Mesendoderm (in vitro differentiated cells): ENCODE measurements around the gene BRINP3. TPM values are rescaled to one million over a fixed set of nuclear protein-coding genes. Genes with fewer than 3 reads are reported as not detected.
"Not testable (repeated sequence)": the region's sequence is repeated elsewhere in the genome, so short reads cannot be mapped to it uniquely, and the experiment has no call there.

ENCODE experiments used
- DNase-seq: peaks from one replicate; pipeline ENCODE4 v3.0.0; 2013
- H2AK5ac ChIP-seq: 2 replicates; pipeline ENCODE4 v1.6.1; 2013; ENCODE audit warnings: low read length, inconsistent platforms
- H2BK120ac ChIP-seq: 2 replicates; pipeline ENCODE4 v1.6.1; 2013; ENCODE audit warnings: low read depth, mild to moderate bottlenecking, low read length, moderate library complexity, mixed read lengths
- H2BK15ac ChIP-seq: replicated peaks from 2 replicates; pipeline ENCODE4 v1.6.1; 2013; ENCODE audit warnings: low read depth, mild to moderate bottlenecking, moderate library complexity
- H2BK5ac ChIP-seq: 2 replicates; pipeline ENCODE4 v1.6.1; 2013; ENCODE audit warnings: low read length, inconsistent platforms
- H3K18ac ChIP-seq: 2 replicates; pipeline ENCODE4 v1.6.1; 2013; ENCODE audit warnings: mild to moderate bottlenecking, low read length, mixed read lengths
- H3K23ac ChIP-seq: one replicate; pipeline ENCODE4 v1.6.1; 2013; ENCODE audit warnings: low read length
- H3K27ac ChIP-seq: 2 replicates; pipeline ENCODE4 v1.5.1; 2013; ENCODE audit warnings: low read depth, mild to moderate bottlenecking, inconsistent platforms, low read length, moderate library complexity
- H3K27me3 ChIP-seq: 2 replicates; pipeline ENCODE4 v1.6.1; 2013; ENCODE audit warnings: low read length, control low read depth, mild to moderate bottlenecking, inconsistent platforms; ENCODE audit not compliant: insufficient read depth, poor library complexity
- H3K36me3 ChIP-seq: 2 replicates; pipeline ENCODE4 v1.6.1; 2013; ENCODE audit warnings: low read length, inconsistent platforms; ENCODE audit not compliant: control insufficient read depth, insufficient read depth
- H3K4ac ChIP-seq: one replicate; pipeline ENCODE4 v1.6.1; 2013; ENCODE audit warnings: low read depth, mild to moderate bottlenecking, low read length, moderate library complexity
- H3K4me1 ChIP-seq: 2 replicates; pipeline ENCODE4 v1.6.1; 2013; ENCODE audit warnings: low read depth, low read length, inconsistent platforms; ENCODE audit not compliant: control insufficient read depth
- H3K4me2 ChIP-seq: 2 replicates; pipeline ENCODE4 v1.6.1; 2013; ENCODE audit warnings: low read length
- H3K4me3 ChIP-seq: 2 replicates; pipeline ENCODE4 v1.5.1; 2013; ENCODE audit warnings: mild to moderate bottlenecking, low read length
- H3K56ac ChIP-seq: one replicate; pipeline ENCODE4 v1.6.1; 2013; ENCODE audit warnings: low read length
- H3K79me1 ChIP-seq: 2 replicates; pipeline ENCODE4 v1.6.1; 2013; ENCODE audit warnings: low read length, inconsistent platforms
- H3K79me2 ChIP-seq: 2 replicates; pipeline ENCODE4 v1.6.1; 2013; ENCODE audit warnings: mild to moderate bottlenecking, low read length; ENCODE audit not compliant: control insufficient read depth, insufficient read depth
- H3K9ac ChIP-seq: 2 replicates; pipeline ENCODE4 v1.6.1; 2013; ENCODE audit warnings: low read length, inconsistent platforms
- H4K5ac ChIP-seq: one replicate; pipeline ENCODE4 v1.6.1; 2013; ENCODE audit warnings: low read length
- H4K8ac ChIP-seq: one replicate; pipeline ENCODE4 v1.6.1; 2013; ENCODE audit warnings: low read depth, mild to moderate bottlenecking, control low read depth, low read length, moderate library complexity
- WGBS: extraction: QIAGEN DNeasy Blood & Tissue Kit; methylation state at CpG from one replicate; pipeline ENCODE4 v1.1.7; 2013; ENCODE audit warnings: low lambda C conversion rate, missing lambda C conversion rate; ENCODE audit not compliant: insufficient coverage; ENCODE audit errors: extremely low coverage; 5-methylcytosine and 5-hydroxymethylcytosine counted together
- polyA plus RNA-seq, 2 experiments: library from polyadenylated mRNA; stranded (reverse); fragments of 200-250 nt; gene quantifications; one replicate each; pipeline ENCODE4 v1.2.3, GENCODE V29; 2013

BRINP3 gene
- not detected for polyA plus RNA-seq (2013, experiment 1 of 2)
- not detected for polyA plus RNA-seq (2013, experiment 2 of 2)

DNA sequence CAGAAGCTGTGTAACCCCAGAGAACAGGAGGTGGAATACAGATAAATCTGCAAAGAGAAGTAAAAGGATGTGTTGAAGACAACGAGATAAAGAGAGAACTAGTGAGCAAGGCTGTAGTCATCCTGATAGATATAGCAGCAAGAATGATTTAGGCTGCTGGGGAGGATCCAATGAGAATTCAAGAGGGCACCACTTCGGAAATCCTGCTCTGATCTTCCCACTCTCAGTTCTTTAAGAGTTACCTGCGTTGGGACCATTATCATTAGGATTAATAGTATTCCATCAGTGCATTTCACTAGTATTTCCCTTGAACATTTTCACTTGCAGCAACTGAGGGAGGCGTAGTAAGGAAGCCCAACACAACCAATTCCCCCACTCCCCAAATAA, at the start of gene BRINP3:
TSS of gene BRINP3 (minus strand) at position 103 of the 387 bp plus-strand sequence.
- peaks cover 5% of the 10 kb centered on the region for H3K4me1 ChIP-seq
- no peak within 1 kb of the TSS for H4K5ac ChIP-seq
- H2BK120ac ChIP-seq: no peak within 1 kb of the TSS
- H3K4me3 ChIP-seq: peak within 1 kb of the TSS; percentile 69
- no peak within 1 kb of the TSS for H2AK5ac ChIP-seq
- no peak within 1 kb of the TSS for H3K4ac ChIP-seq
- H2BK15ac ChIP-seq: no peak within 1 kb of the TSS
- H3K23ac ChIP-seq: no peak within 1 kb of the TSS
- H3K18ac ChIP-seq: peak within 1 kb of the TSS; percentile 28
- DNase-seq: no peak
- H3K79me1 ChIP-seq: no peaks in the 10 kb centered on the region
- no peak within 1 kb of the TSS for H2BK5ac ChIP-seq
- H4K8ac ChIP-seq: no peak within 1 kb of the TSS
- WGBS: no CpG with 5 or more reads among the region's 4 CpGs
- peaks cover 3% of the 10 kb centered on the region for H3K27me3 ChIP-seq
- peak within 1 kb of the TSS; percentile 83 for H3K56ac ChIP-seq
- H3K79me2 ChIP-seq: no peaks in the 10 kb centered on the region
- H3K27ac ChIP-seq: no peak within 1 kb of the TSS
- H3K9ac ChIP-seq: peak within 1 kb of the TSS; percentile 63
- no peaks in the 10 kb centered on the region for H3K36me3 ChIP-seq
- H3K4me2 ChIP-seq: peak within 1 kb of the TSS; percentile 82

DNA sequence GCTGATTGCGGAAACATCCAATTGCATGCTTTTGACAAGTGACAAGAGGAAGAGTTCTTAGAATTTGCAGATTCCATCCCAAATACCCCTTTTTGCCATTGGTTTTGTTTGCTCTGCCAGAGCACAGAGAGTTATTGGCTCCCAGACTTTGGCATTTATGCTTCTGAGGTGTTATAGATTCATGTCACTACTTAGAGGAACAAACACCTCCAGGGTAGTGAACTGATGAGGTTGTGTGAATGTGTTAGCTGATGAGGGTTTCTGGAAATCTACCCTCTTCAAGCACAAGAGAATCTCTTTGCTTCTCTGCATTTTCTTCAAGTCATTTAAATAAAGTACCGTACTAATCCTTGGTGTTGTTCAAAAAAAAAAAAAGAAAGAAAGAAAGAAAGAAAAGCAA, 33.9 kb upstream of the BRINP3 start:
- no peaks in the 10 kb centered on the region for H3K79me1 ChIP-seq
- no peak overlapping the region for H3K18ac ChIP-seq
- H2BK15ac ChIP-seq: no peak overlapping the region
- no peak overlapping the region for H3K27ac ChIP-seq
- H2BK120ac ChIP-seq: no peak overlapping the region
- H3K23ac ChIP-seq: no peak overlapping the region
- no peak overlapping the region for H3K9ac ChIP-seq
- no peaks in the 10 kb centered on the region for H3K79me2 ChIP-seq
- H2AK5ac ChIP-seq: no peak overlapping the region
- H3K4me3 ChIP-seq: no peak overlapping the region
- no peak overlapping the region for H4K8ac ChIP-seq
- H3K27me3 ChIP-seq: no peaks in the 10 kb centered on the region
- H2BK5ac ChIP-seq: no peak overlapping the region
- H3K4me2 ChIP-seq: no peak overlapping the region
- WGBS: no CpG with 5 or more reads among the region's 2 CpGs
- no peak overlapping the region for H3K56ac ChIP-seq
- no peak overlapping the region for H4K5ac ChIP-seq
- H3K4me1 ChIP-seq: no peaks in the 10 kb centered on the region
- H3K36me3 ChIP-seq: no peaks in the 10 kb centered on the region
- no peak overlapping the region for H3K4ac ChIP-seq
- no peak for DNase-seq

DNA sequence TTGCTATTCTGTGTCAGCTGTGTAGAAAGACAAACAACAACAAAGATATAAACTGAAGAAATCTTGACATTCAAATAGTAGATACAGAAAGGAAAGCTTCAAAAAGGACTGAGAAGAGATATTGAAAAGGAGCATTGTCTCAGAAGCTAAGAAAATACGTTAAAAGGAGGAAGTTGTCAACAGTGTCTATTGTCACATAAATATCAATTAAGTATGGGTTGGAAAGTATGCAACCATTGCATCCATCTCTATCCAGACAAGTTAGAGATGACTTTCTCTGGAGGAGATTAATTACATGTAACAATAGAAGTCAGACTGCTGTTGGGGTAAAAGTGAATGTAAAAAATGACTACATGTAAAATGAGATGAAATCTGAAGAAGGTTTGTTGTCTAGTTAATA, 29.7 kb upstream of the BRINP3 start:
- H2BK5ac ChIP-seq: no peak overlapping the region
- DNase-seq: no peak
- no CpG with 5 or more reads among the region's 1 CpG for WGBS
- H3K79me1 ChIP-seq: no peaks in the 10 kb centered on the region
- no peaks in the 10 kb centered on the region for H3K4me1 ChIP-seq
- no peaks in the 10 kb centered on the region for H3K79me2 ChIP-seq
- no peaks in the 10 kb centered on the region for H3K27me3 ChIP-seq
- no peak overlapping the region for H4K5ac ChIP-seq
- no peak overlapping the region for H2AK5ac ChIP-seq
- no peak overlapping the region for H2BK120ac ChIP-seq
- no peak overlapping the region for H4K8ac ChIP-seq
- H3K4ac ChIP-seq: no peak overlapping the region
- H3K23ac ChIP-seq: no peak overlapping the region
- H3K4me3 ChIP-seq: no peak overlapping the region
- H2BK15ac ChIP-seq: no peak overlapping the region
- H3K18ac ChIP-seq: no peak overlapping the region
- no peak overlapping the region for H3K9ac ChIP-seq
- H3K27ac ChIP-seq: no peak overlapping the region
- H3K36me3 ChIP-seq: no peaks in the 10 kb centered on the region
- no peak overlapping the region for H3K4me2 ChIP-seq
- no peak overlapping the region for H3K56ac ChIP-seq

DNA sequence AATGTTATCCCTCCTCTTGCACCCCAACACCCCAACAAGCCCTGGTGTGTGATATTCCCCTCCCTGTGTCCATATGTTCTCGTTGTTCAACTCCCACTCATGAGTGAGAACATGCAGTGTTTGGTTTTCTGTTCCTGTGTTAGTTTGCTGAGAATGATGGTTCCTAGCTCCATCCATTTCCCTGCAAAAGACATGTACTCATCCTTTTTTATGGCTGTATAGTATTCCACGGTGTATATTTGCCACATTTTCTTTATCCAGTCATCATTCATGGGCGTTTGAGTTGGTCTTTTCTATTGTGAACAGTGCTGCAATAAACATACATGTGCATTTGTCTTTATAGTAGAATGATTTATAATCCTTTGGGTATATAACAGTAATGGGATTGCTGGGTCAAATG, 26.9 kb upstream of the BRINP3 start:
- H3K27me3 ChIP-seq, DNase-seq, H3K4ac ChIP-seq, H2BK5ac ChIP-seq, H2BK15ac ChIP-seq, H3K23ac ChIP-seq, H3K79me1 ChIP-seq, H2AK5ac ChIP-seq, H3K27ac ChIP-seq, H3K56ac ChIP-seq, H3K4me2 ChIP-seq, H2BK120ac ChIP-seq, H3K9ac ChIP-seq, H3K36me3 ChIP-seq, H3K4me3 ChIP-seq, H3K79me2 ChIP-seq, H4K5ac ChIP-seq, H4K8ac ChIP-seq, H3K18ac ChIP-seq, H3K4me1 ChIP-seq: not testable (repeated sequence)
- no CpG with 5 or more reads among the region's 3 CpGs for WGBS

DNA sequence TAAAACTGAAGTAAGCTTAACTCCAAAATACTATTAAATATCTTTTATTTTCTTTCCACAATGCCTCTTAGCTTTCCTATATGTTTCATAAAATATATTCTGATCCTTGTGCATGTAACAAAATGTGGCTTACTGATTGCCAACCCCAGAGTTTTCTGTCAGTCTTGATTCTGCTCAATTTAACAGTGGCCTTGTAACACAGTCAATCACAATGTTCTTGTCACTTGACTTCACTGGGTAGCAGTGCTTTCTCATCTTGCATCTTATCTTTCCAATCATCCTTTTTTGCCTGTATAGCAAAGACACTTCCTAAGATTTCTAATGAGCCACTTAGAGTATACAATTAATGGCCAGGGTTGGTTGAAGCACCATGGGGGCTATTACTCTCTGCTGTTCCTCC, 19.9 kb upstream of the BRINP3 start:
- Histone ChIP-seq H3K79me1 (no peaks in the 10 kb centered on the region), H3K27ac (no peak overlapping the region), H3K23ac (no peak overlapping the region), H2AK5ac (no peak overlapping the region), H3K79me2 (no peaks in the 10 kb centered on the region), H4K5ac (no peak overlapping the region), H3K56ac (no peak overlapping the region), H2BK5ac (no peak overlapping the region), H3K27me3 (no peaks in the 10 kb centered on the region), H3K4me1 (no peaks in the 10 kb centered on the region), H3K36me3 (no peaks in the 10 kb centered on the region), H3K9ac (no peak overlapping the region), H3K18ac (no peak overlapping the region), H3K4me2 (no peak overlapping the region), H4K8ac (no peak overlapping the region), H3K4me3 (no peak overlapping the region), H2BK15ac (no peak overlapping the region), H2BK120ac (no peak overlapping the region), H3K4ac (no peak overlapping the region)
- no peak for DNase-seq

DNA sequence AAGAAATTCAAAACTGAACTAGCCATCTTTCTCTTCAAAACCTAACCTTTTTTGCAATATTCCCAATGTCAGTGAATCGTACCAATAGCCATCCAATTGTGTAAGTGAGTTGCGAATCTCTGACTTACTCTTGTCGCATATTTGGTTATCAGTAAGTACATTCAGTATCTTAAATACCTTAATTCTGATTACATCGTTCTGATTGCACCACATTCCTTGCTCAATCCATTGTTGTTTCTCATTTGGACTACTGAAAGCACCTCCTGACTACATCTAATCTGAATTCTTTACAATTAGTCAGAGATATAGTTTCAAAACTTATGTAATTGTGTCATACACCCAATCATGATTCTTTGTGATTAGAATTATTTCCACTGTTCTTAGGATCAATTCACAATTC, 16.8 kb upstream of the BRINP3 start:
- Histone ChIP-seq H2AK5ac (no peak overlapping the region), H3K27ac (no peak overlapping the region), H3K9ac (no peak overlapping the region), H3K56ac (no peak overlapping the region), H3K23ac (no peak overlapping the region), H2BK120ac (no peak overlapping the region), H2BK5ac (no peak overlapping the region), H4K8ac (no peak overlapping the region), H3K36me3 (no peaks in the 10 kb centered on the region), H3K27me3 (no peaks in the 10 kb centered on the region), H4K5ac (no peak overlapping the region), H2BK15ac (no peak overlapping the region), H3K18ac (no peak overlapping the region), H3K4me2 (no peak overlapping the region), H3K79me1 (no peaks in the 10 kb centered on the region), H3K4ac (no peak overlapping the region), H3K4me3 (no peak overlapping the region), H3K79me2 (no peaks in the 10 kb centered on the region), H3K4me1 (no peaks in the 10 kb centered on the region)
- DNase-seq: no peak
- no CpG with 5 or more reads among the region's 4 CpGs for WGBS
